Fibroblast of mammary gland (primary cell): ENCODE results near the gene ARL8B.
A peak's percentile ranks its signal among the peaks of the same experiment; 100 is the strongest.

Experiments used
- DNase-seq: peaks from one replicate; pipeline ENCODE4 v3.0.0-alpha.2; 2010; ENCODE audit warnings: low read depth
- H3K4me3 ChIP-seq: 2 replicates; pipeline ENCODE4 v1.5.1; 2011; ENCODE audit warnings: low read depth, mild to moderate bottlenecking, low read length, moderate library complexity; ENCODE audit not compliant: control insufficient read depth
- CTCF ChIP-seq: conservative IDR thresholded peaks from 2 replicates; pipeline ENCODE4 v1.5.1; 2011; ENCODE audit warnings: low read depth, low read length, inconsistent platforms; ENCODE audit not compliant: control insufficient read depth, insufficient read depth

Gene ARL8B

GRCh38 chr3:5191555-5192304 is 69.6 kb downstream of the ARL8B start:
- TF ChIP-seq CTCF = no peak
- H3K4me3 ChIP-seq = no peak overlapping the region
- DNase-seq = no peak

- H3K4me3 ChIP-seq = no peak overlapping the region
- TF ChIP-seq CTCF = no peak
- DNase-seq = no peak
Measured at GRCh38 chr3:5192571-5193365, 70.7 kb downstream of the ARL8B start.

GRCh38 chr3:5194341-5194740 is 72.2 kb downstream of the ARL8B start:
- no peak for DNase-seq

GRCh38 chr3:5194801-5195509 is 72.9 kb downstream of the ARL8B start:
- peak; percentile 80 for DNase-seq
- TF ChIP-seq CTCF = no peak
- no peak overlapping the region for H3K4me3 ChIP-seq

More at GRCh38 chr3:5194341-5194740, 72.2 kb downstream of the ARL8B start:
- TF ChIP-seq CTCF = no peak
- no peak overlapping the region for H3K4me3 ChIP-seq

- TF ChIP-seq CTCF = no peak
- peak; percentile 16 for DNase-seq
- H3K4me3 ChIP-seq = no peak overlapping the region
Measured at GRCh38 chr3:5195605-5196004, 73.5 kb downstream of the ARL8B start.

- DNase-seq = peak; percentile 69
- no peak overlapping the region for H3K4me3 ChIP-seq
Measured at GRCh38 chr3:5197022-5197421, 74.9 kb downstream of the ARL8B start.

More at GRCh38 chr3:5197022-5197421, 74.9 kb downstream of the ARL8B start:
- no peak for TF ChIP-seq CTCF
